Stimulated activated naive CD8-positive, alpha-beta T cell treated with anti-CD3 and anti-CD28 coated beads, Interleukin-15, Interleukin-2, amounts not matched to agents 100 U/mL and 50 U/mL, for 24 hours (primary cell): ENCODE data around the gene MTA1.

ENCODE experiments used
- ATAC-seq: fragments of 150-1000 bp; cut with Tn5 transposase; one replicate; pipeline ENCODE4 v1.10.0; 2021
- DNase-seq: peaks from one replicate; pipeline ENCODE4 v3.0.0; 2021

Gene MTA1

DNA sequence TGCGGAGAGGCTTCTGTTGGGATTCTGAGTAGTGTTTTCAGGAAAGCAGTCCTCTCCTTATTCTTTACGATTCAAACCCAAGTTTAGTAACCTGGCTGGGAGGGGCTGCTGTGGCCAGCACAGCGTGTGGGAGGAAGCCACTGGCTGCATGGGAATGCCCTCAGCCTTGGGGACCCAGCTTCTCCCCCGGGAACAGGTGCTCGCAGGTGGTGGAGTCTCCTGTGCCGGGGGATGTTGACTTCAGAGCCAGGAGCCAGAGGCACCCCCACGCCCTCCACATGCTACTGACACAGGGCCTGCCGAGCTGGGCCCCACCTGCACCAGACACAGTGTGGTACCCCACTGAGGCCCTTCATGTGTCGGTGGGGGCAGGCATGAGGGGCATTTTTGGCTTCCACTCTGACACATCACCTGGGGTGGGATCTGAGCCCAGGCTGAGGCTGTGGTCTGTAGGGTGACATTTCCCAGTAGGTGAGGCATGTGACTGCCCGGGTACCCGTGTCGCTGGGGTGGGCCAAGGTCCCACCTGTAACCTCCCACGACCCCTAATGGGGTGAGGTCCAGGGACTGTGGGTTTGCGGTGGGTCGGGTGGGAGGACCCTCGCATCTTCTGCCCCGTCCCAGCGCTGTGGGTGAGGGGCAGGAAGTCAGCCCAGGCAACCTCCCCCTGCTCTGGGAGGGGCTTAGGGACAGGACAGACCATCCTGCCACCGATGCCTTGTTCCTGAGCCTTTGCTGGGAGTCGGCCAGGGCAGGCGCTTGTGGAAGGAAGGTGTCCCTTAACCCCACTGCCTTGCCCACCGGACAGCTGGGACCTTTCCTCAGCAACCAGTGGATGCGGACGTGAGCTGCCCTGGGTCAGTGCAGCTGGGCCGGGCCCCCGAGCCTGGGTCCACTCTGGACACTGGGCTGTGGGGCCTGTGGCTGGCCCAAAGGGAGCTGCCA lies 26.5 kb downstream of the MTA1 start:
- no peak for ATAC-seq
- DNase-seq: no peak

DNA sequence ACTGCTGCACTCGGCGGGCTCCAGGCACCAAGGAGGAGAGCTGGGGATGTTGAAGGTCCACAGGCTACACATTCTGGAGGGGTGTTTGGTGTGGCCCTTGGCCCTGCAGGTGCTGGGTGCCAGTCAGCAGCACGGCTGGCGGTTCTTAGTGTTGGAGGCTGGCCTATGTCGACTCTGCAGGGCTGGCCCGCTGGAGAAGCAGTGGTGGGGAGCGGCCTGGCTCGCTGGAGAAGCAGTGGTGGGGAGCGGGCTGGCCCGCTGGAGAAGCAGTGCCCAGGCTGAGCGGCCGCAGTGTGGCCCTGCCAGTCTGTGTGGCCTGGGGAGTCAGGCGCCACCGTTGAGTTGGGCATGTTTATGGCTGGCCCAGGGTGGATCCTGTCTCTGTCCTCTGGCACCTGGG lies 27.3 kb downstream of the MTA1 start:
- no peak for DNase-seq
- no peak for ATAC-seq

DNA sequence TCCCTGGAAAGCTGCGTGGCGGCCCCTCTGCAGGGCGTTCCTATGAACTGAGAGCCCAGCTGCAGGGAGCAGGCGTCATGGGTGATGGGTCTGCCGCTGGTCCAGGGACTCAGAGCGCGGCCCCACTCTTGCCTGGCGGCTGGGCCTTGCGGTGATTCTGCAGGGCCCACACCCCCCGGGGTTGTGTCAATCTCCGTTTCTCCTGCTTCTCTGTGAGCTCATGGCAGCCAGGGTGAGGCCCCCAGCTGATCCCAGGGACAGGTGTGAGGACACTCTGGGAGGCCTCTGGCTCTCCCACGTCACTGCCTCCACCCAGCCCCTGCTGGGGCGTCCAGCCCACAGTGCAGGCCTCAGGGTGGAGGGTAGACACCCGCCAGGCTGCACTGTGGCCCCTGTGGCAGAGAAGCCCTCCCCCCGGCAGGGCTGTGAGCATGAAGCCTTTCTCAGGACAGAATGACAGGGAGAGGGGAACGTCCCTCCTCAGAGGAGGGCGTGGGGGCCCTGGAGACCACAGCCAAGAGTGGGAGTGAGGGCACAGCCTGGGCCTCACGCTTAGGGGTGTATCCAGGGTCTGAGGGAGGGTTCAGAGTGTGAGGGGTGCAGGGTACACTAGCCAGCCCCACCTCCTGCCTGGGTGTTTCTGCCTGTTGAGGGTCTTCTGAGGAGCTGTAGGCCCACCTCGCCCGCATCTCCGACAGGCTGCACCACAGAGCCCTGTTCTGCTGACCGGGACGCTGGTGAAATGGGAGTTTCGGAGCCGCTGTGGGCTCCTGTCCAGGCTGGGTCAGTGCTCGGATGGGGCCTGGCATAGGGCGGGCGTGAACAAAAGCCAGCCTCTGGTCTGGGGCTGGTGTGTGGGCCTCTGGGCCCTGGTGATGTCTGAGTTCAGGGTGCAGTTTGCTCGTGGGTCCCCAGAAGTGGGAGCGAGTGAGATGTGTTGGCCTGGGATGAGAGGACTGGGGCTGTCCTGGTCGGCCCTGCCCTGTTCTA lies 28.3 kb downstream of the MTA1 start:
- DNase-seq (no peak), ATAC-seq (no peak)

DNA sequence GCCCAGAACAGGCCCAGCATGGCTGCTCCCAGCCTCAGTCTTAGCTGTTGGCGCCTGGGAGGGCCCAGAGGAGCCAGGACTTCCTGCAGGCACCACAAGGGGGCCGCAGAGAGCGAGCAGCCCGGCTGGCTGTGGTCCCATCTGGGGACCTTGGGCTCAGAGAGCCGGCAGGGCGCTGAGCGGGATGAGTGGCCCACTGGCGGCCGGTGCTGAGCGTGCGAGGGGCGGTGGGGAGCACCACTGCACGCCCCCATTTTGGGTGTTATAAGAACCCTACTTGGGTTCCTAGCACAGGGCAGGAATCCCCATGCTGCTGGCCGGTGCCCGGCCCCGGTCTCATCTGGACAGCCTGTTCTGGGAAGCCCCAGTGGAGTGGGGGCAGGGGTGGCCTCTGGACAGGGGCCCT lies 29.1 kb downstream of the MTA1 start:
- DNase-seq: peak; percentile 72
- peak; percentile 76 for ATAC-seq

DNA sequence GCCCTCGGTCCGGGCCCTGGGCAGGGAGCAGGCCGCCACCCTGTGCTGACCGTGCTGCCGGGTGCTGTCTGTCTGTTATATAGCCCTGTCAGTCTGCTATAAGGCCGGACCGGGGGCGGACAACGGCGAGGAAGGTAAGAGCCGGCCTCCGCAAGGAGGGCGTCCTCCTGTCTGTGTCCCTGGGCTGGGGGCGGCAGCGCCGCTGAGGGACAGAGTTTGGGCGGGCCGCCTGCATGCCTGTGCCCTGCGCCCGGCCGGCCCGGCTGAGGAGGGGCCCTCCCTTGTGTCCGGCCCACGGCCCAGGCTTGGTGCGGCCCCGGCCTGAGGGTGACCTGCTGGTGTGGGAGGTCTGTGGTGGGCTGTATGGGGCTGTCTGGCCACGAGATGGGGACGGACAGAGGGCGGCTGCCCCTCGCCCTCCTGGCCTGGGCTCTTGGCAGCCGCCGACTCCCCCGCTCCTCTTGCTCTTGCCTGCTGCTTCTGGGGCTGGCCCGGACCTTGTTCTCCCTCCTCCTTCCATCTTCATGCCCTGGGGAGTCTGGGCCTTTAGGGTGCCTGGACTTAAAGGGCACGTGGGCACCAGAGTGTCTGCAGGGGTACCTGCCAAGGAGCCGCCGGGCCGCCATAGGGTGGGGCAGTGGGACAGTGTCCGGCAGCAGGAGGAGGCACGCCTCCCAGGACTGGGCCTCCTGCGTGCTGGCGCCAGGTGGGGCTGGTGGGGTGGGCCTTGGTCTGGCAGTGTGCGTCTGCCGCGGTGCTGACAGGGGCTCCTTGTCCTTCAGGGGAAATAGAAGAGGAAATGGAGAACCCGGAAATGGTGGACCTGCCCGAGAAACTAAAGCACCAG lies 29.9 kb downstream of the MTA1 start:
- ATAC-seq: no peak
- DNase-seq: no peak

DNA sequence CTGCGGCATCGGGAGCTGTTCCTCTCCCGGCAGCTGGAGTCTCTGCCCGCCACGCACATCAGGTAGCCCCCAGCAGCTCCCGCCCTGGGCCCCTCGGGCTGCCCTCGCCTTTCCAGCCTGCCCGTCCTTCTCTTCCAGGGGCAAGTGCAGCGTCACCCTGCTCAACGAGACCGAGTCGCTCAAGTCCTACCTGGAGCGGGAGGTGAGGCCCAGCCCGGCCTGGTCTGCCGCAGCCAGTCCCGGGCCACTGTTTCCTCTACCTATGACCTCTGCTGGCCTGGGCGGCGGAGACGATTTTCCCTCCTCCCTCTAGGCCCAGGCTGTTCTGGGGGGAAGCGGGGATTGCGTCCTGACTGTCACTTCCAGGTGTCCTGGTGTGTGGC lies 30.5 kb downstream of the MTA1 start:
- ATAC-seq (no peak), DNase-seq (no peak)

DNA sequence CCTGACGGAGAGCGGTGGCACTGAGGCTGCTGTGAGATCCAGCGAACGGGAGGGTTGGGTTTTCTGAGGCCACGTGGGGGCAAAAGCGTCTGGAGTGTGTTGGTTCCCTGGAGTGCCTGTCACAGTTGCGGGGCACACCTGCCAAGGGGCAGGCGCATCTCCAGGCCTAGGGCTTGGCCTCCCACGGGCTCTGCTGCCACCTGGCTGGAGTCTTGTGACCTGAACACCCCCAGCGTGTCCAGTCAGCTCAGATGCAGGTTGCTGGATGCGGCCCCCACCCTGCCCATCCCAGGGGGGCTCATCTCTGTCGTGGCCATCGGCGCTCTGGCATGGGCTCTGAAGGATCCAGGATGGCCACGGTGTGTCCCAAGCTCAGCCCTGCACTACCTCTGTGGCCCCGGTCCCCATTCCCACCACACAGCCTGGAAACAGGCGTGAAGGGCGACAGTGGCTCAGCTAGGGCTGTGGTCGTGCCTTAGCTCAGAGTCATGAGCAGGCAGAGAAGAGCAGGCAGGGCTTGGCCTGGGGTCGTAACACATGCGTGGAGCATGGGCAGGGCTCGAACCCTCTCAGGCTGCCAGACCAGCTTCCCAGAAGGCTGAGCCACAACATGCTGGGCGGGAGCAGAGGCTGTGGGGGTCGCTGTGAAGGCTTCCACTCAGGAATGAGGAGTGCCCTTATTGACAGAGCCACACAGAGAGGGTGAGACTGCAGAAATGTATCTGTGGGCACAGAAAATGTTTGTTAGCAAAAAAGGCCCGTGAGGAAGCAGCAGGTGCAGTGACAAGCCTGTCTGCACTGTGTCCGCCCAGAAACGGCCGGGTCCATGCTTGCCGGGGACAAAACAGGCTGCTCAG lies 31.5 kb downstream of the MTA1 start:
- ATAC-seq (no peak), DNase-seq (no peak)

DNA sequence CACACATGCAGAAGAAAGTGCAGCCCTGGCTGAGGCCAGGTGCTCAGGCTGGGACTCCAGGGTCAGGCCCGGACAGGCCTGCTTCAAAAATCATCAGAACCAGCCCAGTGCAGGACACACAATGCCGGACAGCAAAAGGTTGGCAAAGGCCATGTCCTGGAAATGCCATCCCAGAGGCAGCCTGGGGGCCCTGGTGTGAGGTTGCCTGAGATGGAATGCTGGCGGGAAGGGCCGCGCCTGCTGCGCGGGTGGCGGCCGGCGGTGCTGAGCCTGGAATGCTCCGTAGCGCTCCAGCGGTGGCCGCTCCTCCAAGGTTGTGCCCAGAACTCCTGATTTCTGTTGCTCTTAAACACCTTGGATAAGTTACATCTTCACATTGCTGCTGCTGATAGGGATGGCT lies 33.3 kb downstream of the MTA1 start:
- no peak for ATAC-seq
- no peak for DNase-seq

DNA sequence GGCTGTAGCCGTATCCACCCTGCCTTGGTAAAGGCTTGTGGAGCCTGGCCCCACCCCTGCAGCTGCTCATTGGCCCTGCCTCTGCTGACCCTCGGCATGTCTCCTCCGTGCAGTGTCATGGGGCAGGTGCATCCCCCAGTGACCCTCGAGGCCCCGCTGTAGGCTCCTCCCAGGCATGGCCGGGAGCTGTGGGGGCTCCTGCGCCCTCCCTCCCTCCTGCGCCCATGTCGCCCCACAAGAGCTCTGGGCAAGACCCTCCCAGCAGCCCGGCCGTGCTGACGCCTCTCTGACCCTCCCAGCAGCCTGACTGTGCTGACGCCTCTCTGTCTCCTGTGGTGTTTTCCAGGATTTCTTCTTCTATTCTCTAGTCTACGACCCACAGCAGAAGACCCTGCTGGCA lies 34.2 kb downstream of the MTA1 start:
- DNase-seq: no peak

DNA sequence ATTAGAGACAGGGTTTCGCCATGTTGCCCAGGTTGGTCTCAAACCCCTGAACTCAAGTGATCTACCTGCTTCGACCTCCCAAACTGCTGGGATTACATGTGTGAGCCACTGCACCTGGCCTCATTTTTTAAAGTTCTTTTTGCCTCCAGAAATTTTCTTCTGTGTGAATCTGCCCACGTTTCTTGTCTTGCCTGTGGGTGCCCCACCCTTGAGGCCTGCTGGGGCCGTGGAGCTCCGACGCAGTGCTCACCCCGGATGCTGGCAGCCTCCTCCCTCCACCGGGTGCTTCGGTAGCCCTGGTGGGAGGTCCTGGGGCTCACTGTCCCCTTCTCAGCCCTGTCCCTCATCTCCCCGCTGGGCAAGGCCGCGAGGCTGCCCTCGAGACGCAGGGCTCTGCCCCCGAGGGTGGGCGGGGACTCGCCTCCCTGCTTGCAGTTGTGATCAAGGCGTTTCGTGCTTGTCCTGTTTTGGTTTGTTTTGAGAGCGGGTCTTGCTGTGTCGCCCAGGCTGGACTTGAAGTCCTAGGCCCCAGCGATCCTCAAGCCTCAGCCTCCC lies 35.5 kb downstream of the MTA1 start:
- ATAC-seq: no peak
- no peak for DNase-seq

More for the DNA sequence above, 34.2 kb downstream of the MTA1 start:
- ATAC-seq: no peak

DNA sequence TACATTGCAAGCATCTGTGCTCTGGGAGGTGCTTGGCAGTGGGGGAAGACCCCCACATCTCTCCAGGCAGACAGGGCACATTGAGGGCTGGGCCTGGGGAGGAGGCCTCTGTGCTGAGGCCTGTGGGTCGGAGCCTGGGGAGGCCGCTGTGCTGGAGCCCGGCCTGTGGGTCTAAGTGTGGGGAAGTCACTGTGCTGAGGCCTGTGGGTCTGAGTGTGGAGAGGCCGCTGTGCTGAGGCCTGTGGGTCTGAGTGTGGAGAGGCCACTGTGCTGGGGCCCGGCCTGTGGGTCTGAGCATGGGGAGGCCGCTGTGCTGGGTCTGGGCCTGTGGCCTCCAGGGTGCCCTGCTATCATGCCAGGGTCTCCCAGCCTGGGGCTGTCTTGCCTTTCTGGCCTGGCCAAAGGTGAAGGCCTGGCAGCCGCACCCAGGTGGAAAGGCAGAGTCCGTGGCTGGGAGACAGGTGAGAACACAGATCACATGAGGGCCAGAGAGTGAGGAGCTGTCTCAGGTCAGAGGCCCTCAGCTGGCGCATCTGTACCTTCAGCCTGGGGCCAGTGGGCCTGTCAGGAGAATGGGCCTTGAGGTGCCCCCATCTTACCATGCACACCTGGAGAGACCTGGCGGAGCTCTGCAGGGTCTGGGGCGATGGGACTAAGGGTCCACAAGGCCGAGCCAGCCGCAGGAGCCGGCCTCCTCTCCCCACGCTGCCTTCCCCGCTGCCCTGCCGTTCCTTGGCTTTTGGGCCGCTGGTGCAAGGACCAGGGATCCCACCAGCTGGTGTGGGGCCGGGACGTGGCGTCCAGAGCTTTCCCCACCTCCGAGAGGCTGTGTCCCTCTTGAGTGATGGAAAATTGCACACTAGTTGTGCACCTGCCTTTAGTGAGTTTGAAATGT lies 36.4 kb downstream of the MTA1 start:
- DNase-seq: no peak

DNA sequence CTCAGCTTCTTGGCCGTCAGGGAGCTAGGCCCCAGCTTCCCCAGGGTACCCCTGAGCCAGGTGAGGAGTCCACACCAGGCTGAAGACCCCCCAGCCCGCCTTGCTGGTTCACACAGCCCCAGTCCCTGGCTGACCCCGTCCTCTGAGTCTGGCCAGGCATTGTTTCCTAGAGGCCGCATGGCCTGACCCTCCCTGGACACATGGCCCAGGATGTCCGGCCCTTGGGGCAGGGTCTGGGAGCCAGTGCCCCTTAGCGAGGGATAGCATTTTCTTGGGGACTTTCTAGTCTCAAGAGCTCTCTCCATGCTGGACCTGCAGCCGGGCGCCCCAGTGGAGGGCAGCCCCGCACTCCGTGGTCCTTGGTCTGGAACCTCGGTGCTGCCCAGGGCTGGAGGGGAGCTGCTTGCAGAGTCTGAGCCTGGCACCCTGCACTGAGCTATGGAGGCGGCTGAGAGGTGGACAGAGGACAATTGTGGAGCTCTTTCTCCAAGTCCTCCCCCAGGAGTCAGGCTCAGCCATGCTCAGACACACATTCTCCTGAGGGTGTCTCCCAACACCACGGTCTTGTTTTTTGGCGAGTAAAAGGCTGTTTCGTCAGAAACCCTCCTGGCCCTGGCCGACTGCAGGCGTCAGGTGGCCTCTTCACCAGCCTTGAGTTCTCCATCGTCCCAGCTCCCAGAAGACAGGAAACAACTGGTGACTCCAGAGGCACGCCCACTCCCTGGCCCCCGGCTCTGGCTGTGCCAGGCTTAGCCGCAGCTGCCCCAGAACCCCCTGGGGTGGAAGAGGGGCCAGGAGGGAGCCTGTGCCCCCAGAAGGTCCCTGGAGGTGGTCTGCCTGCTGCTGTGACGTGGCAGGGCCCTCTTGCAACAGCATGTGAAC lies 37.4 kb downstream of the MTA1 start:
- DNase-seq: no peak
- no peak for ATAC-seq

More for the DNA sequence above, 36.4 kb downstream of the MTA1 start:
- ATAC-seq: no peak

DNA sequence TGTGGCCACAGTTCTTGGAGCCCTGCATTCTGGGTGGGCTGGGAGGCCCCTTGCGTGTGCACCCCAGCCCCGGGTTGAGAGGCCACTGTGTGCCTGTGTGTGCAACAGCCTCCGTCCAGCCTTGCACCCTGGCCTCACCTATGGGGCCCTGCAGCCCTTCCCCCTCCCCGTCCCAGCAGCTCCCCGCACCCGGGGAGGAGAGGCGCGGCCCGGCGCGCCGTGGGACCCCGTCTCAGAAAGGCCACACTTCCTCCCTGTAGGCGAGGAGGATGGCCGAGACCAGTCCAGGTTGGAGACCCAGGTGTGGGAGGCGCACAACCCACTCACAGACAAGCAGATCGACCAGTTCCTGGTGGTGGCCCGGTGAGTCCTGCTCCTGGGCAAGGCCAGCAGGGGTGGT lies 38.4 kb downstream of the MTA1 start:
- DNase-seq: no peak
- no peak for ATAC-seq

DNA sequence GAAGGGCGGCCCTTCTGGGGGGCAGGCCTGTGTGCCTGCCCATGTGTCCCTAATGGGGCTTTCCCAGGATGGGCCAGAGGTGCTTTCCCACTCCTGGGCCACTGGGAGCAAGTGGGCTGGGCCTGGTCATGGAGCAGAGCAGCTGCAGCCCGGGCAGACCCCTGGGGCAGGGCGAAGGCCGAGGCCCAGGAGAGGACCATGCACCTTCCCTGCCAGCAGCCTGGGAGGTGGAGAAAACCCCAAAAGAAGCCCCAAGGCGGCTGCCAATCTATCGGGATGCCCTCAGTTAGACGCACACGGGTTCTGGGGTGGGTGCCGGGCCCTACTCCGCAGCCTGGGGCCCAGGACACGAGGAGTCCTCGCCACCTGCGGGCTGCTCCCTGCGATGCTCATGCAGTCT lies 38.9 kb downstream of the MTA1 start:
- no peak for DNase-seq
- ATAC-seq: no peak

DNA sequence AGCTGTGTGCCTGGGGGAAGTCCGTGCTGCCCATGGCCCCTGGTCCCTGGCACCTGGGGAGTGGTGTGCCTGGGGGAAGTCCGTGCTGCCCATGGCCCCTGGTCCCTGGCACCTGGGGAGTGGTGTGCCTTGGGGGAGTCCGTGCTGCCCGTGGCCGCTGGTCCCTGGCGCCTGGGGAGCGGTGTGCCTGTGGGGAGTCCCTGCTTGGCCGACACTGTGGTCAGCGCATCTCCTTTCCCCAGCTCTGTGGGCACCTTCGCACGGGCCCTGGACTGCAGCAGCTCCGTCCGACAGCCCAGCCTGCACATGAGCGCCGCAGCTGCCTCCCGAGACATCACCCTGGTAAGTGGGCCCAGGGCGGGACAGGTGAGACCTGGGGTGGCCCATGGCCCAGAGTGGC lies 40.5 kb downstream of the MTA1 start:
- DNase-seq: no peak
- ATAC-seq: no peak

DNA sequence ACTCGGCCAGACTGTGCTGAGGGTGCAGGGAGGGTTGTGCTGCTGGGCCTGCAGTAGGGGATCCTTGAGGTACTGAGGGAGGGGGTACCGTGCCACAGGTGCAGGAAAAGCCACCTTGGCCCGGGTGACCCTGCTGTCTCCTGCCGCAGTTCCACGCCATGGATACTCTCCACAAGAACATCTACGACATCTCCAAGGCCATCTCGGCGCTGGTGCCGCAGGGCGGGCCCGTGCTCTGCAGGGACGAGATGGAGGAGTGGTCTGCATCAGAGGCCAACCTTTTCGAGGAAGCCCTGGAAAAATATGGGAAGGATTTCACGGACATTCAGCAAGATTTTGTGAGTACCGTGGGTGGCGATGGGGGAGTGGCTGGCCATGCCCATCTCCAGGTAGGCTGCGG lies 41.0 kb downstream of the MTA1 start:
- DNase-seq: no peak
- ATAC-seq: no peak

DNA sequence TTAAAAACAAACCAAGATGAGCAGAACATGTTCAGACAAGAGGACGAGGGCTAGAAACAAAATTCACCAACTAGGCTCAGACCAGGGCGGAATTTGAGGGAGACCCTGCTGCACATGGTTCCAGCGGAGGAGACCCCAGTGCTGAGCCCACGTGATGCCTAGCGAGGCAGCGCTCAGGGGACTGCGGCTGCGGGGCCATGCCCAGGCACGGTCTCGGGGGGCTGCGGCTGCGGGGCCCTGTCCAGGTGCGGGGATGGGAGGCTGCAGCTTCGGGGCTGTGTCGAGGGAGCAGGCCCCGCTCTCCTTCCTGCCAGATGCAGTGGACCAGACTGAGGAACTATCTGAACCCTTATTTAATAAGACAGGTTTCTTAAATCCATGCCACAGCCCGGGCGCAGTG lies 42.3 kb downstream of the MTA1 start:
- no peak for DNase-seq
- ATAC-seq: no peak

DNA sequence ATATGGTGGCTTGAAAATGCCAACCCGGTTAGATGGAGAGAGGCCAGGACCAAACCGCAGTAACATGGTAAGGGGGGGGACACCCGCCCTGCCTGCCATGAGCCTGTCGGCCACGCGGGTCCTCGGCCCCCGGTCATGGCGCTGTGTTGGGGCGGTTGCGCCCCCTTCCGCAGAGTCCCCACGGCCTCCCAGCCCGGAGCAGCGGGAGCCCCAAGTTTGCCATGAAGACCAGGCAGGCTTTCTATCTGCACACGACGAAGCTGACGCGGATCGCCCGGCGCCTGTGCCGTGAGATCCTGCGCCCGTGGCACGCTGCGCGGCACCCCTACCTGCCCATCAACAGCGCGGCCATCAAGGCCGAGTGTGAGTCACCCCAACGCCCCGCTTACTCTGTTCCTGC lies 44.9 kb downstream of the MTA1 start:
- ATAC-seq: no peak
- no peak for DNase-seq
